Uterine smooth muscle cell (primary cell): ENCODE results near the gene DCK. TPM values are rescaled to one million over a fixed set of nuclear protein-coding genes. Genes with fewer than 3 reads are reported as not detected.

Experiments used
- total RNA-seq: library from RNA; depleted of rRNA; stranded (reverse); fragments of >200 nt; gene quantifications from 2 replicates; pipeline ENCODE4 v1.2.3, GENCODE V29; 2014

The DCK gene
- total RNA-seq, result 17.9 and 25.7 TPM in 2 replicates

GRCh38 chr4:70993181-70994068 is at the start of gene DCK:
Gene DCK (plus strand): TSS chr4:70993649. CDS start chr4:70993836, 187 bp downstream.

Other genes starting within 250 kb of the DCK start
- gene GRSF1, start 153.8 kb upstream of the DCK start, total RNA-seq, result 93.5 and 97.6 TPM in 2 replicates
- 15.3 and 15.6 TPM in 2 replicates for gene MOB1B, start 91.3 kb upstream of the DCK start, total RNA-seq